Uterus (tissue), 4 donors: ENCODE results near the gene EIF3A. TPM values are rescaled to one million over a fixed set of nuclear protein-coding genes. Genes with fewer than 3 reads are reported as not detected.

Experiments used
- DNase-seq, 2 donors: peaks; one replicate each; pipeline ENCODE4 v3.0.0-alpha.2; 2019 to 2020
- H3K27ac ChIP-seq, 2 donors: fragments of 200-600 bp; sonication (generic); 1 replicate in 1 of 2; 2 replicates in 1 of 2; pipeline ENCODE4 v1.5.1; 2016 to 2018
- H3K27me3 ChIP-seq, 2 donors: fragments of 200-600 bp; sonication (generic); one replicate each; pipeline ENCODE4 v1.5.1; 2018 to 2019; ENCODE audit warnings: control low read depth in 1 of 2
- H3K36me3 ChIP-seq, 2 donors: fragments of 200-600 bp; sonication (generic); one replicate each; pipeline ENCODE4 v1.5.1; 2019; ENCODE audit warnings: control low read depth in 1 of 2
- H3K4me1 ChIP-seq, 2 donors: fragments of 200-600 bp; sonication (generic); one replicate each; pipeline ENCODE4 v1.5.1; 2018 to 2019; ENCODE audit warnings: control low read depth in 1 of 2
- H3K4me3 ChIP-seq, 2 donors: fragments of 200-600 bp; sonication (generic); 1 replicate in 1 of 2; 2 replicates in 1 of 2; pipeline ENCODE4 v1.5.1; 2018 to 2019; ENCODE audit warnings: mild to moderate bottlenecking in 1 of 2
- H3K9me3 ChIP-seq, 2 donors: fragments of 200-600 bp; sonication (generic); one replicate each; pipeline ENCODE4 v1.5.1; 2019; ENCODE audit warnings: control low read depth in 1 of 2
- POLR2A ChIP-seq, 2 donors: fragments of 450-650 bp; IDR thresholded peaks; one replicate each; pipeline ENCODE4 v1.6.1; 2016; ENCODE audit warnings: antibody characterized with exemption in 2 of 2, mild to moderate bottlenecking in 1 of 2, moderate library complexity in 1 of 2
- intact Hi-C: fragments of 100-400 bp; cut with DNase I; formaldehyde crosslinking; loops from one replicate; pipeline ENCODE4 v1.15.1; 2023; ENCODE audit warnings: low total_unique reads
- total RNA-seq, 4 donors: library from RNA; depleted of rRNA in 3 of 4; stranded (reverse); fragments of >200 nt in 3 of 4; gene quantifications; one replicate each; pipeline versions ENCODE4 v1.1.0 to v1.2.4, GENCODE V29; 2014 to 2023
- TF ChIP-seq, protein P1 (sequence below), 4 experiments: fragments of 200-600 bp in 2 of 4; fragments of 450-650 bp in 2 of 4; sonication (generic) in 2 of 4; IDR thresholded peaks; one replicate each; pipeline ENCODE4 v1.5.1; 2016 to 2019; ENCODE audit warnings: antibody characterized with exemption in 4 of 4, mild to moderate bottlenecking in 2 of 4, moderate library complexity in 1 of 4
- donor health status: DM: yes; HTN: yes; CAD: no.

The EIF3A gene
- total RNA-seq, 4 donors from 2014 or later, result 54.3 to 144 (median 89.2) TPM

DNA sequence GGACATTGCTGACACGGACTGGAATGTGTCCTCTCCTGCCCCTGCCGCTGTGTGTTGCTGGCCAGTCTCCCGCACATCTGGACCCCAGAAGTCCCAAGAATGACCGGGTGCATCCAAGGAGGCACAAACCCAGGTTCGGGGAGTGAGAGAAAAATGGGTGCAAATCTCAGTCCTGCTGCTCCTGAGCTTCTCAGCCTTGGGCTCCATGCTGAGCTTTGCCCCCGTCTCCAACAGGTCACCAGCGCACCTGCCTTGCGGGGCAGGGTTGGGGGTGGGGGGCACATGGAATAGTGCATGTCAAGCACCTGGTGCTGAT, 57.1 kb downstream of the EIF3A start:
- no peaks in the 10 kb centered on the region for H3K27me3 ChIP-seq
- DNase-seq, result no peak
- intact Hi-C loops, result no loop called here
- H3K27ac ChIP-seq, result no peak overlapping the region
- peaks cover 0 to 7% of the 10 kb centered on the region in 2 donors for H3K4me1 ChIP-seq
- no peak overlapping the region for H3K4me3 ChIP-seq
- H3K36me3 ChIP-seq, result no peaks in the 10 kb centered on the region
- H3K9me3 ChIP-seq, result no peaks in the 10 kb centered on the region
- TF ChIP-seq POLR2A (IDR thresholded peaks at IDR 0.05), result no peak
- TF ChIP-seq, protein P1, sequence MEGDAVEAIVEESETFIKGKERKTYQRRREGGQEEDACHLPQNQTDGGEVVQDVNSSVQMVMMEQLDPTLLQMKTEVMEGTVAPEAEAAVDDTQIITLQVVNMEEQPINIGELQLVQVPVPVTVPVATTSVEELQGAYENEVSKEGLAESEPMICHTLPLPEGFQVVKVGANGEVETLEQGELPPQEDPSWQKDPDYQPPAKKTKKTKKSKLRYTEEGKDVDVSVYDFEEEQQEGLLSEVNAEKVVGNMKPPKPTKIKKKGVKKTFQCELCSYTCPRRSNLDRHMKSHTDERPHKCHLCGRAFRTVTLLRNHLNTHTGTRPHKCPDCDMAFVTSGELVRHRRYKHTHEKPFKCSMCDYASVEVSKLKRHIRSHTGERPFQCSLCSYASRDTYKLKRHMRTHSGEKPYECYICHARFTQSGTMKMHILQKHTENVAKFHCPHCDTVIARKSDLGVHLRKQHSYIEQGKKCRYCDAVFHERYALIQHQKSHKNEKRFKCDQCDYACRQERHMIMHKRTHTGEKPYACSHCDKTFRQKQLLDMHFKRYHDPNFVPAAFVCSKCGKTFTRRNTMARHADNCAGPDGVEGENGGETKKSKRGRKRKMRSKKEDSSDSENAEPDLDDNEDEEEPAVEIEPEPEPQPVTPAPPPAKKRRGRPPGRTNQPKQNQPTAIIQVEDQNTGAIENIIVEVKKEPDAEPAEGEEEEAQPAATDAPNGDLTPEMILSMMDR (IDR thresholded peaks at IDR 0.05), result no peak

GRCh38 chr10:119022846-119023552, 57.6 kb downstream of the EIF3A start:
- TF ChIP-seq, protein P1 (IDR thresholded peaks at IDR 0.05), result no peak
- TF ChIP-seq POLR2A (IDR thresholded peaks at IDR 0.05), result no peak
- intact Hi-C loops, result no loop called here
- no peak for DNase-seq
- Histone ChIP-seq H3K36me3 (no peaks in the 10 kb centered on the region), H3K27me3 (no peaks in the 10 kb centered on the region), H3K4me1 (peaks cover 0 to 7% of the 10 kb centered on the region in 2 donors), H3K4me3 (no peak overlapping the region), H3K27ac (no peak overlapping the region), H3K9me3 (no peaks in the 10 kb centered on the region)

DNA sequence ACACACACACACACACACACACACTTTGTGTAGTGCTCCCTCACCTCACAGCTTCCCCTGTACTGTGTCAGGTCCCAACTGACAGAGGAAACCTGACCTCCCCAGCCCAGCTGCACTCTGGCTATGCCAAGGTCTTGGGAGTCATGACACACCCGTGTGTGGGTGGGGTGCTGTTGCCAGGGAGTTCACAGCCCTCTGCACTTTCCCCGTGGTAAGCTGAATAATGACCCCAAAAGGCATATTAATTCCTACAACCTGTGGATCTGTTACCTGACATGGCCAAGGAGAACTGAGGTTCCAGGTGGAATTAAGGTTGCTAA, 60.0 kb downstream of the EIF3A start:
- Histone ChIP-seq H3K27me3 (no peaks in the 10 kb centered on the region), H3K4me3 (no peak overlapping the region), H3K36me3 (no peaks in the 10 kb centered on the region), H3K9me3 (no peaks in the 10 kb centered on the region), H3K4me1 (peaks cover 0 to 2% of the 10 kb centered on the region in 2 donors), H3K27ac (no peak overlapping the region)
- no peak for DNase-seq
- TF ChIP-seq POLR2A (IDR thresholded peaks at IDR 0.05), result no peak
- TF ChIP-seq, protein P1 (IDR thresholded peaks at IDR 0.05), result no peak
- intact Hi-C loops, result no loop called here

DNA sequence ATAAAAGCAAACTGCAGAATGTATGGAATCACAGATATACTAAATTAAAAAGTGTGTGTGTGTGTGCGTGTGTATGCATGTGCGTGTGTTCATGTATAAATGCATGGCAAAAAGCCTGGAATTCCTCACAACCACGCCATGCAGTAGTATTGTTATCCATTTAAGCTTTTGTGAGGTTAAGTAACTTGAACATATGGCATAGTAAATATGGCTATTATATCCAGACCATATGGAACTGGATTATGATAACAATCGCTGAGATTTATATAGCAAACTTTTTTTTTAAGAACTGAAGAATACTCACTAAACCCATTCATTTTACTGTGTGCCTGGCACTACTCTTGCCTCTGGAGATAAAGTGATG, 73.4 kb downstream of the EIF3A start:
- H3K4me3 ChIP-seq, result no peak overlapping the region
- H3K9me3 ChIP-seq, result no peaks in the 10 kb centered on the region
- TF ChIP-seq, protein P1 (IDR thresholded peaks at IDR 0.05), result no peak
- no peak for TF ChIP-seq POLR2A (IDR thresholded peaks at IDR 0.05)
- intact Hi-C loops, result no loop called here
- no peak for DNase-seq
- no peaks in the 10 kb centered on the region for H3K27me3 ChIP-seq
- no peaks in the 10 kb centered on the region for H3K36me3 ChIP-seq
- no peaks in the 10 kb centered on the region for H3K4me1 ChIP-seq
- peak overlapping the region; percentile 11 to 26 for H3K27ac ChIP-seq

GRCh38 chr10:119006451-119007210, 74.0 kb downstream of the EIF3A start:
- Histone ChIP-seq H3K27ac (peak overlapping the region; percentile 11 to 35), H3K4me3 (no peak overlapping the region), H3K36me3 (no peaks in the 10 kb centered on the region), H3K9me3 (no peaks in the 10 kb centered on the region), H3K27me3 (no peaks in the 10 kb centered on the region), H3K4me1 (no peaks in the 10 kb centered on the region)
- no peak for TF ChIP-seq POLR2A (IDR thresholded peaks at IDR 0.05)
- TF ChIP-seq, protein P1 (IDR thresholded peaks at IDR 0.05), result peak in 1 of 4 experiments; percentile 11
- peak; percentile 66 to 90 for DNase-seq
- intact Hi-C loops, result no loop called here
